ENCODE results near the gene IRF3. TPM values are rescaled to one million over a fixed set of nuclear protein-coding genes. Genes with fewer than 3 reads are reported as not detected.

Gene IRF3
- total RNA-seq, 1 donor from 2014 or later = 75.9 TPM

- intact Hi-C loops (cut with DNase I) = no loop called here
- TF ChIP-seq, protein P1, sequence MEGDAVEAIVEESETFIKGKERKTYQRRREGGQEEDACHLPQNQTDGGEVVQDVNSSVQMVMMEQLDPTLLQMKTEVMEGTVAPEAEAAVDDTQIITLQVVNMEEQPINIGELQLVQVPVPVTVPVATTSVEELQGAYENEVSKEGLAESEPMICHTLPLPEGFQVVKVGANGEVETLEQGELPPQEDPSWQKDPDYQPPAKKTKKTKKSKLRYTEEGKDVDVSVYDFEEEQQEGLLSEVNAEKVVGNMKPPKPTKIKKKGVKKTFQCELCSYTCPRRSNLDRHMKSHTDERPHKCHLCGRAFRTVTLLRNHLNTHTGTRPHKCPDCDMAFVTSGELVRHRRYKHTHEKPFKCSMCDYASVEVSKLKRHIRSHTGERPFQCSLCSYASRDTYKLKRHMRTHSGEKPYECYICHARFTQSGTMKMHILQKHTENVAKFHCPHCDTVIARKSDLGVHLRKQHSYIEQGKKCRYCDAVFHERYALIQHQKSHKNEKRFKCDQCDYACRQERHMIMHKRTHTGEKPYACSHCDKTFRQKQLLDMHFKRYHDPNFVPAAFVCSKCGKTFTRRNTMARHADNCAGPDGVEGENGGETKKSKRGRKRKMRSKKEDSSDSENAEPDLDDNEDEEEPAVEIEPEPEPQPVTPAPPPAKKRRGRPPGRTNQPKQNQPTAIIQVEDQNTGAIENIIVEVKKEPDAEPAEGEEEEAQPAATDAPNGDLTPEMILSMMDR (IDR thresholded peaks at IDR 0.05) = no peak
- Histone ChIP-seq H3K4me1 (no peaks in the 10 kb centered on the region), H3K27me3 (no peaks in the 10 kb centered on the region), H3K4me3 (no peak overlapping the region), H3K27ac (no peak overlapping the region), H3K9me3 (no peaks in the 10 kb centered on the region), H3K36me3 (peaks cover 95 to 99% of the 10 kb centered on the region in 2 donors)
- DNase-seq (ENCODE audit: low spot score in 2 of 2) = no peak
These were observed 7.5 kb downstream of the IRF3 start for GRCh38 chr19:49658139-49658517.

GRCh38 chr19:49657493-49658138, 8.0 kb downstream of the IRF3 start:
- intact Hi-C loops (cut with DNase I) = no loop called here
- H3K9me3 ChIP-seq = no peaks in the 10 kb centered on the region
- DNase-seq (ENCODE audit: low spot score in 2 of 2) = no peak
- peaks cover 98 to 99% of the 10 kb centered on the region in 2 donors for H3K36me3 ChIP-seq
- H3K4me3 ChIP-seq = no peak overlapping the region
- H3K27me3 ChIP-seq = no peaks in the 10 kb centered on the region
- no peak overlapping the region for H3K27ac ChIP-seq
- H3K4me1 ChIP-seq = no peaks in the 10 kb centered on the region
- TF ChIP-seq, protein P1 (IDR thresholded peaks at IDR 0.05) = no peak

- H3K9me3 ChIP-seq = no peaks in the 10 kb centered on the region
- no peak overlapping the region for H3K4me3 ChIP-seq
- intact Hi-C loops (cut with DNase I) = no loop called here
- DNase-seq (ENCODE audit: low spot score in 2 of 2) = no peak
- H3K36me3 ChIP-seq = peaks cover 93 to 94% of the 10 kb centered on the region in 2 donors
- no peaks in the 10 kb centered on the region for H3K4me1 ChIP-seq
- no peaks in the 10 kb centered on the region for H3K27me3 ChIP-seq
- TF ChIP-seq, protein P1 (IDR thresholded peaks at IDR 0.05) = no peak
- H3K27ac ChIP-seq = no peak overlapping the region
These were observed 9.1 kb downstream of the IRF3 start for GRCh38 chr19:49656456-49657109.

DNA sequence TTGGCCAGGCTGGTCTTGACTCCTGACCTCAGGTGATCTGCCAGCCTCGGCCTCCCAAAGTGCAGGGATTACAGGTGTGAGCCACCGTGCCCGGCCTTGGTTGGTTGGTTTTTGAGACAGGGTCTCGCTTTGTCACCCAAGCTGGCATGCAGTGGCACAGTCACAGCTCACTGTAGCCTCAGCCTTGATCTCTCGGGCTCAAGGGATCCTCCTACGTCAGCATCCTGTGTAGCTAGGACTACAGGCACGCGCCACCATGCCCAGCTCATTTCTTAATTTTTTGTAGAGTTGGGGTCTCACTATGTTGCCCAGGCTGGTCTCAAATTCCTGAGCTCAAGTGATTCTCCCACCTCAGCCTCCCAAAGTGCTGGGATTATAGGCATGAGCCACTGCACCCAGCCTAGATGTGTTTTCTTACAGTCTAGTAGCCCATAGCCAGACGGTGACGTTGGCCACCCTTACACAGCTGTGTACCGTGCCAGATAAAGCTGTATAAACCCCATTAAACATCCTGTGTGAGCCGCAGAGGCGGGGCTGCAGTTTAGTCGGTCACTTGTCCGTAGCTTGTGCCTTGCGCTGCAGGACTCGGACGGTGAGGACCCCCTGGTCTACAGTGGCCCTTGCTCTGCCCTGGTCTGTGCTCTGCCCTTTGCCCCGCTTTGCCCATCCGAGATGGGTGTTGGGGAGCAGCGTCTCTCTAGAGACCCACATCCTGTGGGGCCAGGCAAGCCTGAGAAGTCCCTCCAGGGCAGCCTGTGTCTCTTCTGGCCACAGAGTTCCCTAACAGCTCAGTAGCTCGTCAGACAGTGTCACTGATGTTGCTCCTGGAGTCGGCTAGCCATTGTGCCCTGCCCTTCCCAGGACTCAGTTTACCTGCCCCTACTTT, 9.8 kb downstream of the IRF3 start:
- no peak overlapping the region for H3K27ac ChIP-seq
- TF ChIP-seq, protein P1 (IDR thresholded peaks at IDR 0.05) = no peak
- no peaks in the 10 kb centered on the region for H3K4me1 ChIP-seq
- H3K27me3 ChIP-seq = no peaks in the 10 kb centered on the region
- peaks cover 93 to 94% of the 10 kb centered on the region in 2 donors for H3K36me3 ChIP-seq
- intact Hi-C loops (cut with DNase I) = no loop called here
- no peaks in the 10 kb centered on the region for H3K9me3 ChIP-seq
- H3K4me3 ChIP-seq = no peak overlapping the region
- DNase-seq (ENCODE audit: low spot score in 2 of 2) = no peak

- Histone ChIP-seq H3K27ac (no peak overlapping the region), H3K36me3 (peaks cover 89 to 95% of the 10 kb centered on the region in 2 donors), H3K4me1 (no peaks in the 10 kb centered on the region), H3K4me3 (no peak overlapping the region), H3K27me3 (no peaks in the 10 kb centered on the region), H3K9me3 (no peaks in the 10 kb centered on the region)
- DNase-seq (ENCODE audit: low spot score in 2 of 2) = no peak
- TF ChIP-seq, protein P1 (IDR thresholded peaks at IDR 0.05) = no peak
- intact Hi-C loops (cut with DNase I) = no loop called here
These were observed 11.1 kb downstream of the IRF3 start for GRCh38 chr19:49654581-49654980.
